NB4 (cell line): ENCODE results near the gene UNC5B.

Experiments used
- DNase-seq: peaks from one replicate; pipeline ENCODE4 v3.0.0; 2010; ENCODE audit warnings: low read depth
- H3K4me3 ChIP-seq: one replicate; pipeline ENCODE4 v1.5.1; 2011; ENCODE audit warnings: mild to moderate bottlenecking, low read depth, low read length, moderate library complexity
- CTCF ChIP-seq: IDR thresholded peaks from one replicate; pipeline ENCODE4 v1.5.1; 2012; ENCODE audit warnings: low read depth, low read length
- MAX ChIP-seq: IDR thresholded peaks from 2 replicates; pipeline ENCODE4 v1.6.1; 2011; ENCODE audit warnings: low read depth, low read length
- MYC ChIP-seq: IDR thresholded peaks from 2 replicates; pipeline ENCODE4 v1.6.1; 2011; ENCODE audit warnings: low read depth, low read length
- POLR2A ChIP-seq: IDR thresholded peaks from 2 replicates; pipeline ENCODE4 v1.6.1; 2011; ENCODE audit warnings: mild to moderate bottlenecking; ENCODE audit not compliant: insufficient read length; ENCODE audit errors: extremely low read depth

The UNC5B gene

GRCh38 chr10:71346731-71347130 lies 134.4 kb downstream of the UNC5B start:
- no peak overlapping the region for H3K4me3 ChIP-seq
- TF ChIP-seq CTCF (no peak), POLR2A (no peak), MYC (no peak), MAX (no peak)
- DNase-seq, result no peak

GRCh38 chr10:71347587-71348395 lies 135.4 kb downstream of the UNC5B start:
- TF ChIP-seq MYC (no peak), CTCF (no peak), POLR2A (no peak), MAX (no peak)
- H3K4me3 ChIP-seq, result no peak overlapping the region
- DNase-seq, result no peak

GRCh38 chr10:71348850-71349249 lies 136.5 kb downstream of the UNC5B start:
- H3K4me3 ChIP-seq, result no peak overlapping the region

GRCh38 chr10:71349406-71349805 lies 137.0 kb downstream of the UNC5B start:
- no peak overlapping the region for H3K4me3 ChIP-seq
- no peak for DNase-seq
- TF ChIP-seq POLR2A, result no peak
- TF ChIP-seq CTCF, result no peak
- TF ChIP-seq MYC, result no peak
- TF ChIP-seq MAX, result no peak

More at GRCh38 chr10:71348850-71349249, 136.5 kb downstream of the UNC5B start:
- no peak for DNase-seq
- no peak for TF ChIP-seq MYC
- no peak for TF ChIP-seq CTCF
- TF ChIP-seq MAX, result no peak

GRCh38 chr10:71351087-71351486 lies 138.7 kb downstream of the UNC5B start:
- no peak for DNase-seq
- no peak for TF ChIP-seq POLR2A
- no peak for TF ChIP-seq MAX
- no peak for TF ChIP-seq MYC
- TF ChIP-seq CTCF, result no peak
- no peak overlapping the region for H3K4me3 ChIP-seq
